K562 (cell line): ENCODE results near the gene PRRC2B. TPM values are rescaled to one million over a fixed set of nuclear protein-coding genes. Genes with fewer than 3 reads are reported as not detected.

Experiments
- ATF1 ChIP-seq, 2 experiments: fragments of 450-650 bp in 1 of 2; IDR thresholded peaks; 2 replicates each; pipeline ENCODE4 v1.6.1; 2016; ENCODE audit warnings: missing compliant biosample characterization in 1 of 2, missing genetic modification characterization in 1 of 2
- BMI1 ChIP-seq: fragments of 150-350 bp; IDR thresholded peaks from 2 replicates; pipeline ENCODE4 v1.6.1; 2014; ENCODE audit warnings: low read length
- CEBPB ChIP-seq: fragments of 450-650 bp; IDR thresholded peaks from 2 replicates; pipeline ENCODE4 v1.6.1; 2016; ENCODE audit warnings: missing genetic modification characterization, missing compliant biosample characterization
- CEBPG ChIP-seq, 3 experiments: fragments of 200-800 bp in 1 of 3; sonication (Bioruptor generic) in 1 of 3; sonication (generic) in 1 of 3; formaldehyde crosslinking in 1 of 3; IDR thresholded peaks in 2 of 3; conservative IDR thresholded peaks in 1 of 3; 2 replicates each; pipeline versions ENCODE4 v1.6.1 to v1.8.0; 2016 to 2022; ENCODE audit warnings: missing compliant biosample characterization in 2 of 3, missing genetic modification characterization in 2 of 3, mild to moderate bottlenecking in 1 of 3, missing genetic modification reagents in 1 of 3
- DMBX1 ChIP-seq: fragments of 250-450 bp; sonication (Bioruptor Pico); IDR thresholded peaks from 2 replicates; pipeline ENCODE4 v1.8.0; 2022; ENCODE audit warnings: inconsistent platforms, mild to moderate bottlenecking, moderate library complexity, borderline replicate concordance
- GTF2A2 ChIP-seq: IDR thresholded peaks from 2 replicates; pipeline ENCODE4 v1.6.1; 2016; ENCODE audit warnings: mild to moderate bottlenecking, missing genetic modification characterization, missing compliant biosample characterization
- HDAC2 ChIP-seq: fragments of 450-650 bp; IDR thresholded peaks from 2 replicates; pipeline ENCODE4 v1.6.1; 2016; ENCODE audit warnings: mild to moderate bottlenecking
- HDGF ChIP-seq: fragments of 450-650 bp; IDR thresholded peaks from 2 replicates; pipeline ENCODE4 v1.6.1; 2016
- HSF4 ChIP-seq: fragments of 250-450 bp; sonication (Bioruptor Pico); IDR thresholded peaks from 2 replicates; pipeline ENCODE4 v2.1.2; 2022; ENCODE audit warnings: mild to moderate bottlenecking, moderate library complexity, borderline replicate concordance
- LARP7 ChIP-seq: fragments of 450-650 bp; IDR thresholded peaks from 2 replicates; pipeline ENCODE4 v1.6.1; 2016
- MBD2 ChIP-seq: sonication (generic); IDR thresholded peaks from 2 replicates; pipeline ENCODE4 v1.6.1; 2016; ENCODE audit warnings: low read depth, borderline replicate concordance
- MNT ChIP-seq, 2 experiments: fragments of 450-650 bp; conservative IDR thresholded peaks; 2 replicates each; pipeline ENCODE4 v1.6.1; 2017; ENCODE audit warnings: mild to moderate bottlenecking in 2 of 2, moderate library complexity in 2 of 2
- NFE2L1 ChIP-seq: fragments of 450-650 bp; IDR thresholded peaks from 2 replicates; pipeline ENCODE4 v1.6.1; 2016; ENCODE audit warnings: missing genetic modification characterization, low read depth, mild to moderate bottlenecking, missing compliant biosample characterization, moderate library complexity, borderline replicate concordance
- STAT5A ChIP-seq: IDR thresholded peaks from 2 replicates; pipeline ENCODE4 v1.6.1; 2012; ENCODE audit warnings: low read length, inconsistent platforms, borderline replicate concordance
- TCF3 ChIP-seq: sonication (generic); formaldehyde crosslinking; IDR thresholded peaks from 2 replicates; pipeline ENCODE4 v1.4.0; 2020; ENCODE audit warnings: mild to moderate bottlenecking, missing genetic modification reagents
- U2AF2 ChIP-seq: fragments of 200-400 bp; formaldehyde crosslinking; optimal IDR thresholded peaks from 2 replicates; pipeline ENCODE3; 2017; ENCODE audit warnings: low read depth, mild to moderate bottlenecking, low read length
- ZBED1 ChIP-seq: IDR thresholded peaks from 2 replicates; pipeline ENCODE4 v1.6.1; 2014
- ZFP30 ChIP-seq: fragments of 250-450 bp; sonication (Bioruptor Pico); IDR thresholded peaks from 2 replicates; pipeline ENCODE4 v1.8.0; 2022; ENCODE audit warnings: moderate library complexity, mild to moderate bottlenecking, inconsistent platforms, borderline replicate concordance
- ZNF143 ChIP-seq: sonication (generic); formaldehyde crosslinking; IDR thresholded peaks from 2 replicates; pipeline ENCODE4 v1.9.0; 2022; ENCODE audit warnings: mild to moderate bottlenecking, missing genetic modification reagents
- ZNF217 ChIP-seq: sonication (generic); formaldehyde crosslinking; IDR thresholded peaks from 2 replicates; pipeline ENCODE4 v1.8.0; 2022; ENCODE audit warnings: mild to moderate bottlenecking, missing genetic modification reagents
- ZNF586 ChIP-seq: fragments of 450-650 bp; formaldehyde crosslinking; conservative IDR thresholded peaks from 2 replicates; pipeline ENCODE4 v1.4.0; 2020; ENCODE audit warnings: mild to moderate bottlenecking, moderate library complexity
- polyA plus RNA-seq, 8 experiments: library from polyadenylated mRNA; depleted of rRNA in 4 of 8; stranded (reverse) in 5 of 8; unstranded in 3 of 8; fragments of >200 nt; fragmentation: Nextera tagmentation in 2 of 8; fragmentation: Illumina TruSeq in 1 of 8; extraction: Ambion mirVana in 2 of 8; extraction: Trizol in 1 of 8; gene quantifications; 2 replicates each; pipeline versions ENCODE4 v1.2.1 to v1.2.3, GENCODE V29; 2011 to 2014; ENCODE audit warnings: inconsistent platforms in 1 of 8, missing spikeins in 1 of 8
- total RNA-seq, 7 experiments: library from RNA; depleted of rRNA in 6 of 7; stranded (reverse); fragments of >200 nt in 6 of 7; fragmentation: Illumina TruSeq in 2 of 7; extraction: Trizol in 2 of 7; gene quantifications; 2 replicates each; pipeline versions ENCODE4 v1.2.1 to v1.2.3, GENCODE V29; 2011 to 2021; ENCODE audit warnings: low replicate concordance in 1 of 7
- TF ChIP-seq, protein P1 (sequence below): sonication (generic); formaldehyde crosslinking; IDR thresholded peaks from 2 replicates; pipeline ENCODE4 v1.8.0; 2023; ENCODE audit warnings: missing genetic modification reagents, mild to moderate bottlenecking, borderline replicate concordance
- TF ChIP-seq, protein P2 (sequence below): fragments of 450-650 bp; formaldehyde crosslinking; IDR thresholded peaks from 2 replicates; pipeline ENCODE4 v1.4.0; 2022; ENCODE audit warnings: mild to moderate bottlenecking, moderate library complexity

PRRC2B gene
- total and polyA plus RNA-seq, 9 of the 15 experiments (the other 6 are each of a cell fraction or from before 2014, with no cell fraction given) = 0.34 to 125 (median 30.9) TPM

GRCh38 chr9:131404581-131404980, 10.7 kb downstream of the PRRC2B start (continued):
- peak; percentile 73 to 90 for TF ChIP-seq MNT (conservative IDR thresholded peaks at IDR 0.05)
- no peak for TF ChIP-seq HDAC2
- TF ChIP-seq LARP7 = no peak
- TF ChIP-seq DMBX1 (CRISPR knock-in tag) = no peak
- no peak for TF ChIP-seq BMI1
- no peak for TF ChIP-seq HSF4 (CRISPR knock-in tag)
- no peak for TF ChIP-seq ZBED1
- no peak for TF ChIP-seq STAT5A
- TF ChIP-seq U2AF2 = no peak
- TF ChIP-seq CEBPB = peak; percentile 73
- no peak for TF ChIP-seq ZNF143
- no peak for TF ChIP-seq ATF1 (CRISPR knock-in tag; IDR thresholded peaks at IDR 0.05)
- TF ChIP-seq ATF1 (tag; IDR thresholded peaks at IDR 0.05) = no peak
- TF ChIP-seq, protein P1, sequence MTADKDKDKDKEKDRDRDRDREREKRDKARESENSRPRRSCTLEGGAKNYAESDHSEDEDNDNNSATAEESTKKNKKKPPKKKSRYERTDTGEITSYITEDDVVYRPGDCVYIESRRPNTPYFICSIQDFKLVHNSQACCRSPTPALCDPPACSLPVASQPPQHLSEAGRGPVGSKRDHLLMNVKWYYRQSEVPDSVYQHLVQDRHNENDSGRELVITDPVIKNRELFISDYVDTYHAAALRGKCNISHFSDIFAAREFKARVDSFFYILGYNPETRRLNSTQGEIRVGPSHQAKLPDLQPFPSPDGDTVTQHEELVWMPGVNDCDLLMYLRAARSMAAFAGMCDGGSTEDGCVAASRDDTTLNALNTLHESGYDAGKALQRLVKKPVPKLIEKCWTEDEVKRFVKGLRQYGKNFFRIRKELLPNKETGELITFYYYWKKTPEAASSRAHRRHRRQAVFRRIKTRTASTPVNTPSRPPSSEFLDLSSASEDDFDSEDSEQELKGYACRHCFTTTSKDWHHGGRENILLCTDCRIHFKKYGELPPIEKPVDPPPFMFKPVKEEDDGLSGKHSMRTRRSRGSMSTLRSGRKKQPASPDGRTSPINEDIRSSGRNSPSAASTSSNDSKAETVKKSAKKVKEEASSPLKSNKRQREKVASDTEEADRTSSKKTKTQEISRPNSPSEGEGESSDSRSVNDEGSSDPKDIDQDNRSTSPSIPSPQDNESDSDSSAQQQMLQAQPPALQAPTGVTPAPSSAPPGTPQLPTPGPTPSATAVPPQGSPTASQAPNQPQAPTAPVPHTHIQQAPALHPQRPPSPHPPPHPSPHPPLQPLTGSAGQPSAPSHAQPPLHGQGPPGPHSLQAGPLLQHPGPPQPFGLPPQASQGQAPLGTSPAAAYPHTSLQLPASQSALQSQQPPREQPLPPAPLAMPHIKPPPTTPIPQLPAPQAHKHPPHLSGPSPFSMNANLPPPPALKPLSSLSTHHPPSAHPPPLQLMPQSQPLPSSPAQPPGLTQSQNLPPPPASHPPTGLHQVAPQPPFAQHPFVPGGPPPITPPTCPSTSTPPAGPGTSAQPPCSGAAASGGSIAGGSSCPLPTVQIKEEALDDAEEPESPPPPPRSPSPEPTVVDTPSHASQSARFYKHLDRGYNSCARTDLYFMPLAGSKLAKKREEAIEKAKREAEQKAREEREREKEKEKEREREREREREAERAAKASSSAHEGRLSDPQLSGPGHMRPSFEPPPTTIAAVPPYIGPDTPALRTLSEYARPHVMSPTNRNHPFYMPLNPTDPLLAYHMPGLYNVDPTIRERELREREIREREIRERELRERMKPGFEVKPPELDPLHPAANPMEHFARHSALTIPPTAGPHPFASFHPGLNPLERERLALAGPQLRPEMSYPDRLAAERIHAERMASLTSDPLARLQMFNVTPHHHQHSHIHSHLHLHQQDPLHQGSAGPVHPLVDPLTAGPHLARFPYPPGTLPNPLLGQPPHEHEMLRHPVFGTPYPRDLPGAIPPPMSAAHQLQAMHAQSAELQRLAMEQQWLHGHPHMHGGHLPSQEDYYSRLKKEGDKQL = no peak
- no peak for TF ChIP-seq NFE2L1 (tag)
- no peak for TF ChIP-seq ZNF586 (CRISPR knock-in tag)
- no peak for TF ChIP-seq ZFP30 (CRISPR knock-in tag)
- no peak for TF ChIP-seq CEBPG (CRISPR knock-in tag; IDR thresholded peaks at IDR 0.05)
- no peak for TF ChIP-seq CEBPG (tag; conservative IDR thresholded peaks at IDR 0.05 in 1 of 2, IDR thresholded peaks at IDR 0.05 in 1 of 2)
- no peak for TF ChIP-seq ZNF217 (CRISPR knock-in tag)
- TF ChIP-seq, protein P2, sequence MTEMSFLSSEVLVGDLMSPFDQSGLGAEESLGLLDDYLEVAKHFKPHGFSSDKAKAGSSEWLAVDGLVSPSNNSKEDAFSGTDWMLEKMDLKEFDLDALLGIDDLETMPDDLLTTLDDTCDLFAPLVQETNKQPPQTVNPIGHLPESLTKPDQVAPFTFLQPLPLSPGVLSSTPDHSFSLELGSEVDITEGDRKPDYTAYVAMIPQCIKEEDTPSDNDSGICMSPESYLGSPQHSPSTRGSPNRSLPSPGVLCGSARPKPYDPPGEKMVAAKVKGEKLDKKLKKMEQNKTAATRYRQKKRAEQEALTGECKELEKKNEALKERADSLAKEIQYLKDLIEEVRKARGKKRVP (CRISPR knock-in tag) = no peak
- no peak for TF ChIP-seq MBD2
- TF ChIP-seq GTF2A2 (tag) = no peak
- TF ChIP-seq HDGF = no peak
- peak; percentile 40 for TF ChIP-seq TCF3
